ENCODE results near the gene ADAMTSL5.

ADAMTSL5 gene

DNA sequence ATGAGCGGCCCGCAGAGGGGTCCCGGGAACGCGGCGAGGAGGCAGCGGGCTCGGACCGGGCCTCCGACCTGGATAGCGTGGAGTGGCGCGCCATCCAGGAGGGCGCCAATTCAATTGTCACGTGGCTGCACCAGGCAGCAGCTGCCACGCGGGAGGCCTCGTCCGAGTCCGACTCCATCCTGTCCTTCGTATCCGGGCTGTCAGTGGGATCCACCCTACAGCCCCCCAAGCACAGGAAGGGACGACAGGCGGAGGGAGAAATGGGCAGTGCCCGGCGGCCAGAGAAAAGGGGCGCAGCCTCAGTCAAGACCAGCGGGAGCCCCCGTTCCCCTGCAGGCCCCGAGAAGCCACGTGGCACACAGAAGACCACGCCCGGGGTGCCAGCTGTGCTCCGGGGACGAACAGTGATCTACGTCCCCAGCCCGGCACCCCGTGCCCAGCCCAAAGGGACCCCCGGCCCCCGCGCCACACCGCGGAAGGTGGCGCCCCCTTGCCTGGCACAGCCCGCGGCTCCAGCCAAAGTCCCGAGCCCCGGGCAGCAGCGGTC lies 44.5 kb downstream of the ADAMTSL5 start:
- ATAC-seq (ENCODE audit: low read depth): no peak
- Mint-ChIP-seq H3K27ac (no peak overlapping the region), H3K36me3 (no peaks in the 10 kb centered on the region), H3K4me1 (peaks cover 11% of the 10 kb centered on the region), H3K4me3 (peak overlapping the region; percentile 51), H3K9me3 (no peaks in the 10 kb centered on the region), H3K27me3 (peaks cover 5% of the 10 kb centered on the region)
- no peak for DNase-seq (ENCODE audit: low spot score in 2 of 2)

- Mint-ChIP-seq H3K4me3 (no peak overlapping the region), H3K36me3 (no peaks in the 10 kb centered on the region), H3K27me3 (peaks cover 1% of the 10 kb centered on the region), H3K4me1 (peaks cover 10% of the 10 kb centered on the region), H3K27ac (no peak overlapping the region), H3K9me3 (no peaks in the 10 kb centered on the region)
- DNase-seq (ENCODE audit: low spot score in 2 of 2): no peak
- no peak for ATAC-seq (ENCODE audit: low read depth)
These were observed 45.1 kb downstream of the ADAMTSL5 start for GRCh38 chr19:1467490-1468273.

DNA sequence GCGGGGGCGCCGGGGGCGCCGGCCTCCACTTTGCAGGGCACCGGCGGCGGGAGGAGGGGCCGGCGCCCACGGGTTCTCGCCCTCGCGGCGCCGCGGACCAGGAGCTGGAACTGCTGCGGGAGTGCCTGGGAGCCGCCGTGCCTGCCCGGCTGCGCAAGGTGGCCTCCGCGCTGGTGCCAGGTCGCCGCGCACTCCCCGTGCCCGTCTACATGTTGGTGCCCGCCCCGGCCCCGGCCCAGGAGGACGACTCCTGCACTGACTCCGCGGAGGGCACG lies 45.7 kb downstream of the ADAMTSL5 start:
- no peaks in the 10 kb centered on the region for H3K9me3 Mint-ChIP-seq
- no peak overlapping the region for H3K27ac Mint-ChIP-seq
- peaks cover 10% of the 10 kb centered on the region for H3K4me1 Mint-ChIP-seq
- no peak for ATAC-seq (ENCODE audit: low read depth)
- no peaks in the 10 kb centered on the region for H3K36me3 Mint-ChIP-seq
- peaks cover 1% of the 10 kb centered on the region for H3K27me3 Mint-ChIP-seq
- no peak overlapping the region for H3K4me3 Mint-ChIP-seq
- no peak for DNase-seq (ENCODE audit: low spot score in 2 of 2)

GRCh38 chr19:1466461-1467214 lies 46.2 kb downstream of the ADAMTSL5 start:
- ATAC-seq (ENCODE audit: low read depth) (no peak), DNase-seq (ENCODE audit: low spot score in 2 of 2) (no peak)
- Mint-ChIP-seq H3K9me3 (no peaks in the 10 kb centered on the region), H3K27ac (no peak overlapping the region), H3K4me1 (peaks cover 6% of the 10 kb centered on the region), H3K4me3 (no peak overlapping the region), H3K36me3 (no peaks in the 10 kb centered on the region), H3K27me3 (peaks cover 1% of the 10 kb centered on the region)

- H3K9me3 Mint-ChIP-seq: no peaks in the 10 kb centered on the region
- peaks cover 1% of the 10 kb centered on the region for H3K27me3 Mint-ChIP-seq
- ATAC-seq (ENCODE audit: low read depth): no peak
- H3K27ac Mint-ChIP-seq: no peak overlapping the region
- no peak overlapping the region for H3K4me3 Mint-ChIP-seq
- no peaks in the 10 kb centered on the region for H3K36me3 Mint-ChIP-seq
- peaks cover 4% of the 10 kb centered on the region for H3K4me1 Mint-ChIP-seq
- DNase-seq (ENCODE audit: low spot score in 2 of 2): no peak
These were observed 46.8 kb downstream of the ADAMTSL5 start for GRCh38 chr19:1466018-1466460.

- no peak for DNase-seq (ENCODE audit: low spot score in 2 of 2)
- Mint-ChIP-seq H3K27me3 (peaks cover 1% of the 10 kb centered on the region), H3K27ac (no peak overlapping the region), H3K36me3 (no peaks in the 10 kb centered on the region), H3K4me3 (no peak overlapping the region), H3K9me3 (no peaks in the 10 kb centered on the region), H3K4me1 (peaks cover 4% of the 10 kb centered on the region)
- no peak for ATAC-seq (ENCODE audit: low read depth)
These were observed 47.4 kb downstream of the ADAMTSL5 start for GRCh38 chr19:1465191-1466016.

DNA sequence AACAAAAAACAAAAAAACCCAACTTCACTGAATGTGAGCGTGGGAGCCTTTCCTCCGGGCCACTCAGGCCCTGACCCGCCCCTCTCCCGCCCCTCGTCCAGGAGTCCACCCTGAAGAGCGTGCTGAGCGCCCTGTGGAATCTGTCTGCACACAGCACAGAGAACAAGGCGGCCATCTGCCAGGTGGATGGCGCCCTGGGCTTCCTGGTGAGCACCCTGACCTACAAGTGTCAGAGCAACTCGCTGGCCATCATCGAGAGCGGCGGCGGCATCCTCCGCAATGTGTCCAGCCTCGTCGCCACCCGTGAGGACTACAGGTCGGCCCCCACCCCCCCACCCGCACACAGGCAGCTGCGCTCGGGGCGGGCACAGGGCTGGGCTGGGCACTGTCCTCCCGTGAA lies 51.0 kb downstream of the ADAMTSL5 start:
- H3K9me3 Mint-ChIP-seq: no peaks in the 10 kb centered on the region
- DNase-seq (ENCODE audit: low spot score in 2 of 2): no peak
- H3K4me1 Mint-ChIP-seq: peaks cover 4% of the 10 kb centered on the region
- no peak overlapping the region for H3K4me3 Mint-ChIP-seq
- no peak overlapping the region for H3K27ac Mint-ChIP-seq
- no peak for ATAC-seq (ENCODE audit: low read depth)
- H3K27me3 Mint-ChIP-seq: peaks cover 4% of the 10 kb centered on the region
- H3K36me3 Mint-ChIP-seq: peaks cover 3% of the 10 kb centered on the region

DNA sequence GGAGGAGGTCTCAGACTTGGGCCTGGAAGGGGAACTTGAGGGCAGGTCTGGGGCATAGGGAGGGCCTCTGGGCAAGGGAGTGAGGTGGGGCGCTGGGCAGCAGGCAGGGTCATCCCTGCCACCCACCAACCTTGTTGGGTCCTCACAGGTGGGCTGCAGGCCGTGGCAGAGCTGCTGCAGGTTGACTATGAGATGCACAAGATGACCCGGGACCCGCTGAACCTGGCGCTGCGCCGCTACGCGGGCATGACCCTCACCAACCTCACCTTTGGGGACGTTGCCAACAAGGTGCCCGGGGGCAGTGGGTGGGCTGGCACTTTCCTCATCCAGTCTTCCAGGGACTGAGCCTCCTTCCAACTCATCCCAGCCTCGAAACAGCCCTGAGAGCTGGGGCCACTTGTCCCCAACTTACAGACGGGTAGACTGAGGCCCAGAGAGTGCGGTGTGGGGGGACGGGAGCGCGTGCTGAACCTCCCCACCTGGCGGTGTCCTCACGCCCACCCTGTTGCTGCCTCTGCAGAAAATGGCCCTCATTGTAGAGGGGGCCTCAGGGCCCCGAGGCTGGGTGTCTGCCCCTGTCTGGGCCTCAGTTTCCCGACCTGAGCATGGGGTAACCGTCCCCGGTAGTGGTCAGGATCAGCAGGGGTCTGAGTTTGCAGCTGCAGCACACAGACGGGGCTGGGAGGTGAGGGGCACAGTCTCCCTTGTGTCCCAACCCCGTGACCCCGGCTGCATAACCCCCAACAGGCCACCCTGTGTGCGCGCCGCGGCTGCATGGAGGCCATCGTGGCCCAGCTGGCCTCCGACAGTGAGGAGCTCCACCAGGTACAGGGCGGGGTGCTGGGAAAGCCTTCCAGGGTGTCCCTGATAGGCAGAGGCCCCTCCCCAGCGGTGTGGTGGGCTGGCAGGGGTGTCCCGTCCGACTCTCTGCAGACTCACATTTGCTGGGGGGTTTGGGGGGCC lies 52.5 kb downstream of the ADAMTSL5 start:
- DNase-seq (ENCODE audit: low spot score in 2 of 2) (no peak), ATAC-seq (ENCODE audit: low read depth) (no peak)
- H3K9me3 Mint-ChIP-seq: no peaks in the 10 kb centered on the region
- no peak overlapping the region for H3K4me3 Mint-ChIP-seq
- peaks cover 6% of the 10 kb centered on the region for H3K36me3 Mint-ChIP-seq
- peaks cover 8% of the 10 kb centered on the region for H3K27me3 Mint-ChIP-seq
- H3K27ac Mint-ChIP-seq: no peak overlapping the region
- peaks cover 9% of the 10 kb centered on the region for H3K4me1 Mint-ChIP-seq

DNA sequence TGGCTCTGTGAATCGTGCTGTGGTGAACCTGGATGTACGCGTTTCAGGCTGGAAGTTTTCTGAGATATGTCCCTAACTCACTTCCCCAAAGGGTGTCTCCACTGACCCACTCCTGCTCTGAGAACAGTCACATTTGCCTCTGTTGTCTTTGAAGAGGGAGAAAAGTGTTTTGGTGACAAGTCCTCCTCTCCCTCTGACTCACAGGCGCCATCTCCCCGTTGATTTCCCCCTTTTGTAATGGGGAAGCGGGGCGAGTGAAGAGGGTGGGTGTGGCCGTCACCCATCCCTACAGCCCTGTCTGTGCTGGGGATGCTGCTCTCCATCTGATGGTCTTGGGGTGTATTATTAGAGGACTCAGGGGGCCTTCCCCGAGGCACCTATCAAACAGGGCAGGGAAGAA lies 53.3 kb downstream of the ADAMTSL5 start:
- DNase-seq (ENCODE audit: low spot score in 2 of 2) (no peak), ATAC-seq (ENCODE audit: low read depth) (no peak)
- no peak overlapping the region for H3K4me3 Mint-ChIP-seq
- no peak overlapping the region for H3K27ac Mint-ChIP-seq
- peaks cover 8% of the 10 kb centered on the region for H3K36me3 Mint-ChIP-seq
- peaks cover 8% of the 10 kb centered on the region for H3K27me3 Mint-ChIP-seq
- H3K4me1 Mint-ChIP-seq: peaks cover 14% of the 10 kb centered on the region
- H3K9me3 Mint-ChIP-seq: no peaks in the 10 kb centered on the region

- ATAC-seq (ENCODE audit: low read depth) (no peak), DNase-seq (ENCODE audit: low spot score in 2 of 2) (no peak)
- H3K9me3 Mint-ChIP-seq: no peaks in the 10 kb centered on the region
- H3K27ac Mint-ChIP-seq: no peak overlapping the region
- peaks cover 16% of the 10 kb centered on the region for H3K27me3 Mint-ChIP-seq
- peaks cover 8% of the 10 kb centered on the region for H3K36me3 Mint-ChIP-seq
- H3K4me3 Mint-ChIP-seq: no peak overlapping the region
- peaks cover 17% of the 10 kb centered on the region for H3K4me1 Mint-ChIP-seq
These were observed 54.9 kb downstream of the ADAMTSL5 start for GRCh38 chr19:1457892-1458291.

- no peaks in the 10 kb centered on the region for H3K9me3 Mint-ChIP-seq
- DNase-seq (ENCODE audit: low spot score in 2 of 2): no peak
These were observed 55.6 kb downstream of the ADAMTSL5 start for GRCh38 chr19:1457031-1457739.

DNA sequence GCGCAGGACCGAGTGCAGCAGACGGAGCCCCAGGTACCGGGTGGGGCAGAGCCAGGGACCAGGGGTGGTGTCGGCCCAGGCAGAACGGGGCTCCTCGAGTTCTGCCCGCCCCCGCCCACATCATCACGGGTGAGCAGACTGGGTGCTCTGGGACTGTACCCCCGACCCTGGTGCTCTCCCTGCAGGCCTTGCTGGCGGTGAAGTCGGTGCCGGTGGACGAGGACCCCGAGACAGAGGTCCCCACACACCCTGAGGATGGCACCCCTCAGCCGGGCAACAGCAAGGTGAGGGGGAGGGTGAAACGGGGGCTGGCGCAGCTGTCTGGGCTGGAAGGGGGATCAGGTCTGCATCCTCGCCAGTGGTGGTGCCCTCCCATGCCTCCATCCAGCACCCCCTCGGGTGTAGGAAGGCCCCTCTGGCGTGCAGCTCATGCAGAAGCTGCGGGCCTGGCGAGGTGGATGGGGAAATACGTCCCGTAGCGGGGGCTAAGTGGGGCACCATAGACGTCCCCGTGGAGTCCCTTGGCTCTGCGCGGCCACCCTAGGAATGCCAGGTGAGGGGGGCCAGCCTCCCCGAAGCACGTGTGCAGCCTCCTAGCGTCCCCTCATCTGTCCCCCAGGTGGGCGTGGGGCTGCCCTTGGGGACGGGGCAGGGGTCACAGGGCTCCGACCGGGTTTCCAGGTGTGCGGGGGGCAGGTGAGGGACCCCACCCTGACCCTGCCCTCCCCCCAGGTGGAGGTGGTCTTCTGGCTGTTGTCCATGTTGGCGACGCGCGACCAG lies 56.5 kb downstream of the ADAMTSL5 start:
- H3K36me3 Mint-ChIP-seq: peaks cover 8% of the 10 kb centered on the region
- H3K9me3 Mint-ChIP-seq: no peaks in the 10 kb centered on the region
- peaks cover 21% of the 10 kb centered on the region for H3K27me3 Mint-ChIP-seq
- H3K4me1 Mint-ChIP-seq: peaks cover 17% of the 10 kb centered on the region
- DNase-seq (ENCODE audit: low spot score in 2 of 2): no peak
- peak overlapping the region; percentile 76 for H3K27ac Mint-ChIP-seq
- no peak for ATAC-seq (ENCODE audit: low read depth)
- no peak overlapping the region for H3K4me3 Mint-ChIP-seq

More at GRCh38 chr19:1457031-1457739, 55.6 kb downstream of the ADAMTSL5 start:
- Mint-ChIP-seq H3K36me3 (peaks cover 8% of the 10 kb centered on the region), H3K27ac (no peak overlapping the region), H3K4me3 (no peak overlapping the region), H3K27me3 (peaks cover 18% of the 10 kb centered on the region), H3K4me1 (peaks cover 17% of the 10 kb centered on the region)
- no peak for ATAC-seq (ENCODE audit: low read depth)

Measured in memory B cell (primary cell).